A549 treated with AZD9567 at 1 μM for 4 hours (cell line): Measurements from ENCODE around the gene ZNF746. TPM values are rescaled to one million over a fixed set of nuclear protein-coding genes. Genes with fewer than 3 reads are reported as not detected.

Experiments
- total RNA-seq: library from RNA; stranded (reverse); fragments of 200-300 nt; extraction: Qiagen RNA extraction; gene quantifications from 5 replicates; pipeline ENCODE4 v1.2.3, GENCODE V29; 2022; ENCODE audit not compliant: insufficient read depth

ZNF746 gene
- total RNA-seq = 14.2 to 19.8 TPM (median 19.3 TPM) in 5 replicates

GRCh38 chr7:149497467-149498261 lies at the start of gene ZNF746:
Gene ZNF746 (minus strand): TSS chr7:149497809. CDS start chr7:149497536, 273 bp downstream.

GRCh38 chr7:149460493-149461277 lies 36.9 kb downstream of the ZNF746 start, which contains the start of gene ZNF777:
Gene ZNF777 (minus strand): TSS chr7:149461062. CDS start chr7:149456022, 5,040 bp downstream.

Other genes starting within 250 kb of the ZNF746 start
- 3.6 to 6.5 TPM (median 6.0 TPM) in 5 replicates for gene ZNF783, start 235.6 kb downstream of the ZNF746 start, total RNA-seq
- 17.4 to 21.4 TPM (median 20.1 TPM) in 5 replicates for gene ZNF777, start 36.7 kb downstream of the ZNF746 start, total RNA-seq